GM23338 (cell line): ENCODE data around the gene PHACTR1. TPM values are rescaled to one million over a fixed set of nuclear protein-coding genes. Genes with fewer than 3 reads are reported as not detected.

Experiments
- ATAC-seq: fragments of 200-7000 bp; cut with Tn5 transposase; 3 replicates; pipeline ENCODE4 v1.9.1; 2020
- DNase-seq: peaks from one replicate; pipeline ENCODE4 v3.0.0-alpha.2; 2015; ENCODE audit warnings: low spot score
- H2AFZ ChIP-seq: fragments of 200-600 bp; sonication (generic); 2 replicates; pipeline ENCODE4 v1.8.0; 2016; ENCODE audit warnings: antibody characterized with exemption, mild to moderate bottlenecking, moderate library complexity
- H3F3A ChIP-seq: fragments of 200-600 bp; sonication (generic); replicated peaks from 2 replicates; pipeline ENCODE4 v1.8.0; 2017; ENCODE audit warnings: antibody characterized with exemption, mixed run types, low read depth
- H3K27ac ChIP-seq: fragments of 200-600 bp; sonication (generic); 2 replicates; pipeline ENCODE4 v1.6.1; 2016; ENCODE audit warnings: low read depth
- H3K27me3 ChIP-seq: fragments of 200-600 bp; sonication (generic); 2 replicates; pipeline ENCODE4 v1.8.0; 2016; ENCODE audit warnings: mild to moderate bottlenecking, mixed run types, moderate library complexity; ENCODE audit not compliant: insufficient read depth
- H3K36me3 ChIP-seq: fragments of 200-600 bp; sonication (generic); 2 replicates; pipeline ENCODE4 v1.8.0; 2016; ENCODE audit warnings: mild to moderate bottlenecking; ENCODE audit not compliant: insufficient read depth
- H3K4me1 ChIP-seq: fragments of 200-600 bp; sonication (generic); 2 replicates; pipeline ENCODE4 v1.8.0; 2016; ENCODE audit warnings: mild to moderate bottlenecking, moderate library complexity; ENCODE audit not compliant: insufficient read depth
- H3K4me2 ChIP-seq: fragments of 200-600 bp; sonication (generic); 2 replicates; pipeline ENCODE4 v1.7.1; 2017; ENCODE audit warnings: mixed run types
- H3K4me3 ChIP-seq: fragments of 200-600 bp; sonication (generic); 2 replicates; pipeline ENCODE4 v1.6.1; 2016; ENCODE audit warnings: mixed run types
- H3K79me2 ChIP-seq: fragments of 200-600 bp; sonication (generic); replicated peaks from 2 replicates; pipeline ENCODE4 v1.8.0; 2017; ENCODE audit warnings: mild to moderate bottlenecking; ENCODE audit not compliant: insufficient read depth
- H3K9me2 ChIP-seq: fragments of 200-600 bp; sonication (generic); 2 replicates; pipeline ENCODE4 v1.8.0; 2017; ENCODE audit not compliant: insufficient read depth
- H4K20me1 ChIP-seq: fragments of 200-600 bp; sonication (generic); replicated peaks from 2 replicates; pipeline ENCODE4 v1.8.0; 2017; ENCODE audit warnings: mild to moderate bottlenecking; ENCODE audit not compliant: insufficient read depth
- H3K27ac Mint-ChIP-seq: 2 replicates; pipeline ENCODE4 v1.8.0; 2020; ENCODE audit warnings: inconsistent platforms, mild to moderate bottlenecking, moderate library complexity, mixed read lengths
- H3K27me3 Mint-ChIP-seq: 3 replicates; pipeline ENCODE4 v1.8.0; 2022; ENCODE audit warnings: low read depth, mild to moderate bottlenecking, moderate library complexity, mixed read lengths, inconsistent platforms; ENCODE audit not compliant: insufficient read depth, poor library complexity
- H3K36me3 Mint-ChIP-seq: 3 replicates; pipeline ENCODE4 v1.8.0; 2021; ENCODE audit warnings: low read depth, mild to moderate bottlenecking, inconsistent platforms, moderate library complexity, mixed read lengths
- H3K4me1 Mint-ChIP-seq: 3 replicates; pipeline ENCODE4 v1.8.0; 2020; ENCODE audit warnings: mild to moderate bottlenecking, inconsistent platforms, mixed read lengths
- H3K4me3 Mint-ChIP-seq: 3 replicates; pipeline ENCODE4 v1.8.0; 2021; ENCODE audit warnings: moderate library complexity, mild to moderate bottlenecking, inconsistent platforms, mixed read lengths
- H3K9me3 Mint-ChIP-seq: 3 replicates; pipeline ENCODE4 v1.8.0; 2020; ENCODE audit warnings: moderate library complexity, mild to moderate bottlenecking, inconsistent platforms, mixed read lengths
- EZH2 ChIP-seq: fragments of 200-600 bp; sonication (generic); IDR thresholded peaks from one replicate; pipeline ENCODE4 v1.8.0; 2017; ENCODE audit warnings: antibody characterized with exemption, mild to moderate bottlenecking, low read depth; ENCODE audit not compliant: unreplicated experiment
- EZH2phosphoT487 ChIP-seq: fragments of 200-600 bp; sonication (generic); IDR thresholded peaks from one replicate; pipeline ENCODE4 v1.8.1; 2018; ENCODE audit warnings: antibody characterized with exemption; ENCODE audit not compliant: unreplicated experiment
- JUNB ChIP-seq: IDR thresholded peaks from one replicate; pipeline ENCODE4 v1.6.1; 2016; ENCODE audit warnings: antibody characterized with exemption; ENCODE audit not compliant: unreplicated experiment
- NANOG ChIP-seq: IDR thresholded peaks from 2 replicates; pipeline ENCODE4 v1.6.1; 2016; ENCODE audit warnings: antibody characterized with exemption, borderline replicate concordance
- POLR2AphosphoS5 ChIP-seq: IDR thresholded peaks from 2 replicates; pipeline ENCODE4 v1.6.1; 2016; ENCODE audit warnings: antibody characterized with exemption, low read depth
- STAT1 ChIP-seq: IDR thresholded peaks from one replicate; pipeline ENCODE4 v1.6.1; 2016; ENCODE audit warnings: antibody characterized with exemption; ENCODE audit not compliant: unreplicated experiment
- ZNF114 ChIP-seq: fragments of 250-450 bp; sonication (Bioruptor Pico); IDR thresholded peaks from 2 replicates; pipeline ENCODE4 v1.5.0; 2020; ENCODE audit warnings: mild to moderate bottlenecking, moderate library complexity
- ZNF331 ChIP-seq: fragments of 250-450 bp; sonication (Bioruptor Pico); IDR thresholded peaks from 2 replicates; pipeline ENCODE4 v1.5.0; 2020; ENCODE audit warnings: low read depth, mild to moderate bottlenecking, moderate library complexity
- polyA plus RNA-seq: library from polyadenylated mRNA; unstranded; fragments of >200 nt; fragmentation: Nextera tagmentation; extraction: Ambion mirVana; gene quantifications from 2 replicates; pipeline ENCODE4 v1.2.1, GENCODE V29; 2016
- total RNA-seq: library from RNA; depleted of rRNA; stranded (reverse); fragments of >200 nt; shearing (Covaris generic); gene quantifications from 2 replicates; pipeline ENCODE4 v1.2.3, GENCODE V29; 2014
- TF ChIP-seq, protein P1 (sequence below): fragments of 250-450 bp; sonication (Bioruptor Pico); IDR thresholded peaks from 2 replicates; pipeline ENCODE4 v1.5.0; 2020; ENCODE audit warnings: mild to moderate bottlenecking, moderate library complexity

The PHACTR1 gene
- total and polyA plus RNA-seq, 2 experiments from 2014 or later, result 5.9 to 19.3 TPM

DNA sequence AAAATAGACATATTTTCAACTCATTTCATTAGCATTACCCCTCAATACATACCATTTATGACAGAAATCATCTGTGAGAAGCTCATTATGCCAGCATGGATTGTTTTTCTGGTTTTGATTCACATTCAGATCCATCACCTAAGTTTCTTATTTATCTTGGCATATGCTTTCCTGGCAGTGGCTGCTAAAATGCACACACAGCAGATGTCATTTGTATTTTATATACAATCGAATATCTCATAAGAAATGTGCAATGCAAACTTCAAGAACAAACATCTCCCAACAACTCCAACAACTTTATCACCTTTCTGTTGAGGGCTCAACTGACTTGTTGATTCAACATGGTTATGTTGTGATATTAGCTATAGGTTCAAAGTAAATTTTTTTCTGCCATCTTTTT lies 208.3 kb downstream of the PHACTR1 start:
- Histone ChIP-seq H2AFZ (no peak overlapping the region), H4K20me1 (no peaks in the 10 kb centered on the region), H3K27me3 (no peaks in the 10 kb centered on the region), H3F3A (no peaks in the 10 kb centered on the region), H3K4me1 (0 out of 2 replicates have a peak, but pooled peaks cover 9% of the 10 kb centered on the region), H3K9me2 (no peaks in the 10 kb centered on the region), H3K27ac (no peak overlapping the region), H3K4me3 (no peak overlapping the region), H3K79me2 (no peaks in the 10 kb centered on the region), H3K4me2 (no peak overlapping the region), H3K36me3 (no peaks in the 10 kb centered on the region)
- ATAC-seq (no peak), DNase-seq (no peak)
- no peak for TF ChIP-seq ZNF331 (CRISPR knock-in tag)
- no peak for TF ChIP-seq NANOG
- TF ChIP-seq JUNB, result no peak
- TF ChIP-seq STAT1, result no peak
- no peak for TF ChIP-seq EZH2phosphoT487
- no peak for TF ChIP-seq EZH2
- TF ChIP-seq ZNF114 (CRISPR knock-in tag), result no peak
- no peak for TF ChIP-seq POLR2AphosphoS5
- TF ChIP-seq, protein P1, sequence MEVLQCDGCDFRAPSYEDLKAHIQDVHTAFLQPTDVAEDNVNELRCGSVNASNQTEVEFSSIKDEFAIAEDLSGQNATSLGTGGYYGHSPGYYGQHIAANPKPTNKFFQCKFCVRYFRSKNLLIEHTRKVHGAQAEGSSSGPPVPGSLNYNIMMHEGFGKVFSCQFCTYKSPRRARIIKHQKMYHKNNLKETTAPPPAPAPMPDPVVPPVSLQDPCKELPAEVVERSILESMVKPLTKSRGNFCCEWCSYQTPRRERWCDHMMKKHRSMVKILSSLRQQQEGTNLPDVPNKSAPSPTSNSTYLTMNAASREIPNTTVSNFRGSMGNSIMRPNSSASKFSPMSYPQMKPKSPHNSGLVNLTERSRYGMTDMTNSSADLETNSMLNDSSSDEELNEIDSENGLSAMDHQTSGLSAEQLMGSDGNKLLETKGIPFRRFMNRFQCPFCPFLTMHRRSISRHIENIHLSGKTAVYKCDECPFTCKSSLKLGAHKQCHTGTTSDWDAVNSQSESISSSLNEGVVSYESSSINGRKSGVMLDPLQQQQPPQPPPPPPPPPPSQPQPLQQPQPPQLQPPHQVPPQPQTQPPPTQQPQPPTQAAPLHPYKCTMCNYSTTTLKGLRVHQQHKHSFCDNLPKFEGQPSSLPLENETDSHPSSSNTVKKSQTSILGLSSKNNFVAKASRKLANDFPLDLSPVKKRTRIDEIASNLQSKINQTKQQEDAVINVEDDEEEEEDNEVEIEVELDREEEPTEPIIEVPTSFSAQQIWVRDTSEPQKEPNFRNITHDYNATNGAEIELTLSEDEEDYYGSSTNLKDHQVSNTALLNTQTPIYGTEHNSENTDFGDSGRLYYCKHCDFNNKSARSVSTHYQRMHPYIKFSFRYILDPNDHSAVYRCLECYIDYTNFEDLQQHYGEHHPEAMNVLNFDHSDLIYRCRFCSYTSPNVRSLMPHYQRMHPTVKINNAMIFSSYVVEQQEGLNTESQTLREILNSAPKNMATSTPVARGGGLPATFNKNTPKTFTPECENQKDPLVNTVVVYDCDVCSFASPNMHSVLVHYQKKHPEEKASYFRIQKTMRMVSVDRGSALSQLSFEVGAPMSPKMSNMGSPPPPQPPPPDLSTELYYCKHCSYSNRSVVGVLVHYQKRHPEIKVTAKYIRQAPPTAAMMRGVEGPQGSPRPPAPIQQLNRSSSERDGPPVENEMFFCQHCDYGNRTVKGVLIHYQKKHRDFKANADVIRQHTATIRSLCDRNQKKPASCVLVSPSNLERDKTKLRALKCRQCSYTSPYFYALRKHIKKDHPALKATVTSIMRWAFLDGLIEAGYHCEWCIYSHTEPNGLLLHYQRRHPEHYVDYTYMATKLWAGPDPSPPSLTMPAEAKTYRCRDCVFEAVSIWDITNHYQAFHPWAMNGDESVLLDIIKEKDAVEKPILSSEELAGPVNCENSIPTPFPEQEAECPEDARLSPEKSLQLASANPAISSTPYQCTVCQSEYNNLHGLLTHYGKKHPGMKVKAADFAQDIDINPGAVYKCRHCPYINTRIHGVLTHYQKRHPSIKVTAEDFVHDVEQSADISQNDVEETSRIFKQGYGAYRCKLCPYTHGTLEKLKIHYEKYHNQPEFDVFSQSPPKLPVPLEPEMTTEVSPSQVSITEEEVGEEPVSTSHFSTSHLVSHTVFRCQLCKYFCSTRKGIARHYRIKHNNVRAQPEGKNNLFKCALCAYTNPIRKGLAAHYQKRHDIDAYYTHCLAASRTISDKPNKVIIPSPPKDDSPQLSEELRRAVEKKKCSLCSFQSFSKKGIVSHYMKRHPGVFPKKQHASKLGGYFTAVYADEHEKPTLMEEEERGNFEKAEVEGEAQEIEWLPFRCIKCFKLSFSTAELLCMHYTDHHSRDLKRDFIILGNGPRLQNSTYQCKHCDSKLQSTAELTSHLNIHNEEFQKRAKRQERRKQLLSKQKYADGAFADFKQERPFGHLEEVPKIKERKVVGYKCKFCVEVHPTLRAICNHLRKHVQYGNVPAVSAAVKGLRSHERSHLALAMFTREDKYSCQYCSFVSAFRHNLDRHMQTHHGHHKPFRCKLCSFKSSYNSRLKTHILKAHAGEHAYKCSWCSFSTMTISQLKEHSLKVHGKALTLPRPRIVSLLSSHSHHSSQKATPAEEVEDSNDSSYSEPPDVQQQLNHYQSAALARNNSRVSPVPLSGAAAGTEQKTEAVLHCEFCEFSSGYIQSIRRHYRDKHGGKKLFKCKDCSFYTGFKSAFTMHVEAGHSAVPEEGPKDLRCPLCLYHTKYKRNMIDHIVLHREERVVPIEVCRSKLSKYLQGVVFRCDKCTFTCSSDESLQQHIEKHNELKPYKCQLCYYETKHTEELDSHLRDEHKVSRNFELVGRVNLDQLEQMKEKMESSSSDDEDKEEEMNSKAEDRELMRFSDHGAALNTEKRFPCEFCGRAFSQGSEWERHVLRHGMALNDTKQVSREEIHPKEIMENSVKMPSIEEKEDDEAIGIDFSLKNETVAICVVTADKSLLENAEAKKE, result no peak
- Mint-ChIP-seq H3K27me3 (peaks cover 2% of the 10 kb centered on the region), H3K27ac (no peak overlapping the region), H3K4me3 (no peak overlapping the region), H3K9me3 (no peaks in the 10 kb centered on the region), H3K36me3 (no peaks in the 10 kb centered on the region), H3K4me1 (peaks cover 11% of the 10 kb centered on the region)
